Fibroblast of lung (primary cell): ENCODE results near the gene TRANK1. TPM values are rescaled to one million over a fixed set of nuclear protein-coding genes. Genes with fewer than 3 reads are reported as not detected.

Experiments
- DNase-seq, 2 donors: peaks; one replicate each; pipeline versions ENCODE4 v3.0.0 to v3.0.0-alpha.2; 2010; ENCODE audit warnings: low read depth in 2 of 2
- H2AFZ ChIP-seq: 2 replicates; pipeline ENCODE4 v1.5.1; 2012; ENCODE audit warnings: low read length, control low read depth, inconsistent platforms
- H3K27ac ChIP-seq: 2 replicates; pipeline ENCODE4 v1.5.1; 2011; ENCODE audit warnings: low read length, control low read depth; ENCODE audit not compliant: insufficient read depth
- H3K27me3 ChIP-seq: 2 replicates; pipeline ENCODE4 v1.5.1; 2011; ENCODE audit warnings: mild to moderate bottlenecking, low read length; ENCODE audit not compliant: control insufficient read depth, insufficient read depth
- H3K36me3 ChIP-seq: 2 replicates; pipeline ENCODE4 v1.5.1; 2011; ENCODE audit warnings: low read length; ENCODE audit not compliant: control insufficient read depth, insufficient read depth
- H3K4me1 ChIP-seq: 2 replicates; pipeline ENCODE4 v1.5.1; 2011; ENCODE audit warnings: low read length; ENCODE audit not compliant: control insufficient read depth, insufficient read depth; ENCODE audit errors: extremely low read depth
- H3K4me2 ChIP-seq: 2 replicates; pipeline ENCODE4 v1.5.1; 2011; ENCODE audit warnings: low read length, control low read depth; ENCODE audit not compliant: insufficient read depth; ENCODE audit errors: extremely low read depth
- H3K4me3 ChIP-seq, 4 experiments: fragments of 200-600 bp in 1 of 4; sonication (generic) in 1 of 4; replicated peaks in 1 of 4; 2 replicates each; pipeline ENCODE4 v1.5.1; 2011 to 2016; ENCODE audit warnings: low read length in 4 of 4, low read depth in 3 of 4, mild to moderate bottlenecking in 3 of 4, control low read depth in 2 of 4, inconsistent platforms in 1 of 4, mixed read lengths in 1 of 4; ENCODE audit not compliant: insufficient read depth in 1 of 4; ENCODE audit errors: control extremely low read depth in 1 of 4
- H3K79me2 ChIP-seq: 2 replicates; pipeline ENCODE4 v1.5.1; 2012; ENCODE audit warnings: mild to moderate bottlenecking, low read length, inconsistent platforms; ENCODE audit not compliant: control insufficient read depth, insufficient read depth
- H3K9ac ChIP-seq: 2 replicates; pipeline ENCODE4 v1.5.1; 2011; ENCODE audit warnings: mild to moderate bottlenecking, low read length, control low read depth; ENCODE audit not compliant: insufficient read depth
- H3K9me3 ChIP-seq: 2 replicates; pipeline ENCODE4 v1.5.1; 2012; ENCODE audit warnings: low read depth, low read length; ENCODE audit not compliant: control insufficient read depth, insufficient read depth
- H4K20me1 ChIP-seq: 2 replicates; pipeline ENCODE4 v1.5.1; 2011; ENCODE audit warnings: low read length; ENCODE audit not compliant: control insufficient read depth, insufficient read depth; ENCODE audit errors: extremely low read depth
- CTCF ChIP-seq, 2 donors: IDR thresholded peaks in 1 of 2; conservative IDR thresholded peaks in 1 of 2; 1 replicate in 1 of 2; 2 replicates in 1 of 2; pipeline ENCODE4 v1.5.1; 2011 to 2012; ENCODE audit warnings: low read length in 2 of 2, control low read depth in 1 of 2, inconsistent platforms in 1 of 2, low read depth in 1 of 2, mild to moderate bottlenecking in 1 of 2
- EZH2 ChIP-seq: IDR thresholded peaks from 2 replicates; pipeline ENCODE4 v1.5.1; 2012; ENCODE audit warnings: low read length, control low read depth, mild to moderate bottlenecking; ENCODE audit errors: missing control alignments
- polyA plus RNA-seq, 2 donors: library from polyadenylated mRNA; depleted of rRNA in 1 of 2; stranded (reverse) in 1 of 2; unstranded in 1 of 2; fragments of >200 nt; gene quantifications; 2 replicates each; pipeline ENCODE4 v1.2.1, GENCODE V29; 2011 to 2012; ENCODE audit warnings: missing spikeins in 1 of 2
- total RNA-seq: library from RNA; depleted of rRNA; stranded (reverse); fragments of >200 nt; gene quantifications from 2 replicates; pipeline ENCODE4 v1.2.1, GENCODE V29; 2014

The TRANK1 gene
- total and polyA plus RNA-seq, 2 donors (not counting 1 experiment from before 2014, with no cell fraction given): 9.1 to 28.6 TPM

- Histone ChIP-seq H3K4me2 (no peak overlapping the region), H4K20me1 (no peaks in the 10 kb centered on the region), H3K4me3 (no peak overlapping the region), H3K36me3 (no peaks in the 10 kb centered on the region), H3K79me2 (no peaks in the 10 kb centered on the region), H2AFZ (no peak overlapping the region), H3K27me3 (no peaks in the 10 kb centered on the region), H3K9ac (no peak overlapping the region), H3K27ac (no peak overlapping the region), H3K4me1 (no peaks in the 10 kb centered on the region), H3K9me3 (no peaks in the 10 kb centered on the region)
- TF ChIP-seq EZH2 (no peak), CTCF (conservative IDR thresholded peaks at IDR 0.05 in 1 of 2, IDR thresholded peaks at IDR 0.05 in 1 of 2; ENCODE audit: low read depth in 1 of 2, low read length in 2 of 2) (no peak)
- DNase-seq: no peak
These were observed 102.6 kb downstream of the TRANK1 start for GRCh38 chr3:36842275-36842674.

GRCh38 chr3:36840453-36840921 lies 104.4 kb downstream of the TRANK1 start:
- Histone ChIP-seq H3K4me2 (no peak overlapping the region), H3K36me3 (no peaks in the 10 kb centered on the region), H4K20me1 (no peaks in the 10 kb centered on the region), H3K79me2 (no peaks in the 10 kb centered on the region), H3K9me3 (no peaks in the 10 kb centered on the region), H3K4me3 (no peak overlapping the region), H3K27me3 (no peaks in the 10 kb centered on the region), H2AFZ (no peak overlapping the region), H3K27ac (no peak overlapping the region), H3K4me1 (no peaks in the 10 kb centered on the region), H3K9ac (no peak overlapping the region)
- TF ChIP-seq EZH2 (no peak), CTCF (conservative IDR thresholded peaks at IDR 0.05 in 1 of 2, IDR thresholded peaks at IDR 0.05 in 1 of 2; ENCODE audit: low read depth in 1 of 2, low read length in 2 of 2) (no peak)
- no peak for DNase-seq

GRCh38 chr3:36837089-36837488 lies 107.8 kb downstream of the TRANK1 start:
- H3K4me1 ChIP-seq: no peaks in the 10 kb centered on the region
- H3K4me2 ChIP-seq: no peak overlapping the region
- H4K20me1 ChIP-seq: no peaks in the 10 kb centered on the region
- H3K79me2 ChIP-seq: no peaks in the 10 kb centered on the region
- TF ChIP-seq CTCF (conservative IDR thresholded peaks at IDR 0.05 in 1 of 2, IDR thresholded peaks at IDR 0.05 in 1 of 2; ENCODE audit: low read depth in 1 of 2, low read length in 2 of 2): peak in 1 of 2 donors; percentile 12
- TF ChIP-seq EZH2: no peak
- no peak overlapping the region for H3K9ac ChIP-seq
- no peaks in the 10 kb centered on the region for H3K9me3 ChIP-seq
- DNase-seq: no peak
- H3K27me3 ChIP-seq: no peaks in the 10 kb centered on the region
- H2AFZ ChIP-seq: no peak overlapping the region
- no peaks in the 10 kb centered on the region for H3K36me3 ChIP-seq
- H3K27ac ChIP-seq: no peak overlapping the region
- no peak overlapping the region for H3K4me3 ChIP-seq
